H9 (cell line): ENCODE data around the gene SLC12A4. TPM values are rescaled to one million over a fixed set of nuclear protein-coding genes. Genes with fewer than 3 reads are reported as not detected.

ENCODE experiments used
- DNase-seq: peaks from one replicate; pipeline ENCODE4 v3.0.0-alpha.2; 2017
- H2AFZ ChIP-seq: one replicate; pipeline ENCODE4 v1.6.1; 2013; ENCODE audit warnings: mild to moderate bottlenecking, low read length, control low read depth, moderate library complexity
- H2AK5ac ChIP-seq: 2 replicates; pipeline ENCODE4 v1.6.1; 2013; ENCODE audit warnings: low read length, control low read depth, mixed read lengths; ENCODE audit not compliant: insufficient read length
- H2BK120ac ChIP-seq: one replicate; pipeline ENCODE4 v1.6.1; 2013; ENCODE audit warnings: low read depth, mild to moderate bottlenecking, low read length, control low read depth, inconsistent platforms; ENCODE audit not compliant: poor library complexity, severe bottlenecking
- H2BK12ac ChIP-seq: 2 replicates; pipeline ENCODE4 v1.6.1; 2013; ENCODE audit warnings: low read length, control low read depth, mixed read lengths, low read depth; ENCODE audit not compliant: insufficient read length
- H2BK15ac ChIP-seq: 2 replicates; pipeline ENCODE4 v1.6.1; 2013; ENCODE audit warnings: low read depth, low read length, control low read depth
- H2BK20ac ChIP-seq: one replicate; pipeline ENCODE4 v1.6.1; 2013; ENCODE audit warnings: low read depth, mild to moderate bottlenecking, low read length, control low read depth, inconsistent platforms; ENCODE audit not compliant: poor library complexity, severe bottlenecking
- H2BK5ac ChIP-seq: 2 replicates; pipeline ENCODE4 v1.6.1; 2013; ENCODE audit warnings: low read length, control low read depth, mixed read lengths; ENCODE audit not compliant: insufficient read length
- H3K14ac ChIP-seq: 2 replicates; pipeline ENCODE4 v1.6.1; 2013; ENCODE audit warnings: low read length, control low read depth; ENCODE audit not compliant: insufficient read depth
- H3K18ac ChIP-seq: 2 replicates; pipeline ENCODE4 v1.6.1; 2013; ENCODE audit warnings: low read depth, mild to moderate bottlenecking, mixed read lengths, low read length, control low read depth; ENCODE audit not compliant: insufficient read length
- H3K23ac ChIP-seq: 2 replicates; pipeline ENCODE4 v1.6.1; 2013; ENCODE audit warnings: low read length, control low read depth, mixed read lengths, low read depth; ENCODE audit not compliant: insufficient read length
- H3K23me2 ChIP-seq: 2 replicates; pipeline ENCODE4 v1.6.1; 2013; ENCODE audit warnings: low read depth, mild to moderate bottlenecking, mixed read lengths, low read length, control low read depth; ENCODE audit not compliant: insufficient read length, poor library complexity, severe bottlenecking
- H3K27ac ChIP-seq: 2 replicates; pipeline ENCODE4 v1.5.1; 2013; ENCODE audit warnings: low read length, control low read depth, mixed read lengths, low read depth; ENCODE audit not compliant: insufficient read length
- H3K27me3 ChIP-seq: 2 replicates; pipeline ENCODE4 v1.6.1; 2013; ENCODE audit warnings: low read length, control low read depth, inconsistent platforms; ENCODE audit not compliant: insufficient read depth
- H3K4ac ChIP-seq: 2 replicates; pipeline ENCODE4 v1.6.1; 2013; ENCODE audit warnings: low read depth, mild to moderate bottlenecking, control low read depth, inconsistent platforms, low read length, moderate library complexity
- H3K4me1 ChIP-seq: 2 replicates; pipeline ENCODE4 v1.6.1; 2013; ENCODE audit warnings: low read length, control low read depth, inconsistent platforms; ENCODE audit not compliant: insufficient read depth
- H3K4me2 ChIP-seq: 2 replicates; pipeline ENCODE4 v1.6.1; 2013; ENCODE audit warnings: low read length, control low read depth, mixed read lengths; ENCODE audit not compliant: insufficient read length, insufficient read depth
- H3K56ac ChIP-seq: 2 replicates; pipeline ENCODE4 v1.6.1; 2013; ENCODE audit warnings: low read depth, mild to moderate bottlenecking, mixed read lengths, low read length, control low read depth; ENCODE audit not compliant: insufficient read length
- H3K79me1 ChIP-seq: 2 replicates; pipeline ENCODE4 v1.6.1; 2013; ENCODE audit warnings: low read depth, mild to moderate bottlenecking, moderate library complexity, low read length, control low read depth, inconsistent platforms; ENCODE audit not compliant: insufficient read depth, poor library complexity, severe bottlenecking
- H3K79me2 ChIP-seq: 2 replicates; pipeline ENCODE4 v1.6.1; 2013; ENCODE audit warnings: low read length, control low read depth, inconsistent platforms; ENCODE audit not compliant: insufficient read depth
- H3K9ac ChIP-seq: 2 replicates; pipeline ENCODE4 v1.6.1; 2013; ENCODE audit warnings: low read length, control low read depth, mixed read lengths; ENCODE audit not compliant: insufficient read length; ENCODE audit errors: extremely low read depth
- H3K9me3 ChIP-seq: one replicate; pipeline ENCODE4 v1.6.1; 2013; ENCODE audit warnings: low read depth, low read length, inconsistent platforms; ENCODE audit not compliant: control insufficient read depth
- H3T11ph ChIP-seq: one replicate; pipeline ENCODE4 v1.6.1; 2013; ENCODE audit warnings: mild to moderate bottlenecking, low read length, control low read depth, inconsistent platforms
- H4K20me1 ChIP-seq: one replicate; pipeline ENCODE4 v1.6.1; 2013; ENCODE audit not compliant: control insufficient read depth, insufficient read length, insufficient read depth
- H4K5ac ChIP-seq: 2 replicates; pipeline ENCODE4 v1.6.1; 2013; ENCODE audit warnings: low read depth, mild to moderate bottlenecking, mixed read lengths, low read length, control low read depth; ENCODE audit not compliant: insufficient read length
- H4K8ac ChIP-seq: replicated peaks from 2 replicates; pipeline ENCODE4 v1.6.1; 2013; ENCODE audit warnings: low read length, control low read depth, mixed read lengths, low read depth; ENCODE audit not compliant: insufficient read length
- H4K91ac ChIP-seq: 2 replicates; pipeline ENCODE4 v1.6.1; 2013; ENCODE audit warnings: low read depth, mild to moderate bottlenecking, moderate library complexity, mixed read lengths, low read length, control low read depth; ENCODE audit not compliant: insufficient read length
- H3K27ac Mint-ChIP-seq, 3 experiments: 2 replicates in 2 of 3; 3 replicates in 1 of 3; pipeline ENCODE4 v1.8.0; 2020 to 2021; ENCODE audit warnings: mixed read lengths in 3 of 3, mild to moderate bottlenecking in 1 of 3, moderate library complexity in 1 of 3
- H3K27me3 Mint-ChIP-seq: 2 replicates; pipeline ENCODE4 v1.8.0; 2021; ENCODE audit warnings: low read depth, mild to moderate bottlenecking, moderate library complexity, mixed read lengths
- H3K36me3 Mint-ChIP-seq, 3 experiments: 2 replicates in 2 of 3; 3 replicates in 1 of 3; pipeline ENCODE4 v1.8.0; 2020 to 2021; ENCODE audit warnings: low read depth in 3 of 3, mixed read lengths in 3 of 3; ENCODE audit not compliant: insufficient read depth in 1 of 3
- H3K4me1 Mint-ChIP-seq, 2 experiments: 2 replicates each; pipeline ENCODE4 v1.8.0; 2020; ENCODE audit warnings: mixed read lengths in 2 of 2
- H3K4me3 Mint-ChIP-seq, 2 experiments: 2 replicates in 1 of 2; 3 replicates in 1 of 2; pipeline ENCODE4 v1.8.0; 2020 to 2021; ENCODE audit warnings: mild to moderate bottlenecking in 2 of 2, mixed read lengths in 2 of 2, moderate library complexity in 1 of 2
- H3K9me3 Mint-ChIP-seq, 2 experiments: 2 replicates in 1 of 2; 3 replicates in 1 of 2; pipeline ENCODE4 v1.8.0; 2020; ENCODE audit warnings: mild to moderate bottlenecking in 2 of 2, mixed read lengths in 2 of 2, moderate library complexity in 1 of 2
- CTCF ChIP-seq: fragments of 200-600 bp; sonication (generic); conservative IDR thresholded peaks from 3 replicates; pipeline ENCODE4 v1.8.0; 2021; ENCODE audit warnings: antibody characterized with exemption, mild to moderate bottlenecking
- WGBS: extraction: QIAGEN DNeasy Blood & Tissue Kit; methylation state at CpG from one replicate; pipeline ENCODE4 v1.1.7; 2013; ENCODE audit warnings: missing lambda C conversion rate, low lambda C conversion rate, mixed read lengths; ENCODE audit not compliant: insufficient read length; ENCODE audit errors: extremely low coverage; 5-methylcytosine and 5-hydroxymethylcytosine counted together
- total RNA-seq: library from RNA; stranded (reverse); gene quantifications from 2 replicates; pipeline ENCODE4 v1.2.1, GENCODE V29; 2021

The SLC12A4 gene
- total RNA-seq, 1 experiment from 2014 or later = 46.7 TPM

- Histone ChIP-seq H2AFZ (no peak overlapping the region), H3K14ac (no peak overlapping the region), H3K27me3 (no peaks in the 10 kb centered on the region), H3K79me1 (no peaks in the 10 kb centered on the region), H3K4me1 (no peaks in the 10 kb centered on the region), H3K18ac (no peak overlapping the region), H3T11ph (no peak overlapping the region), H4K5ac (no peak overlapping the region), H3K9me3 (no peaks in the 10 kb centered on the region), H3K23me2 (no peaks in the 10 kb centered on the region), H2BK120ac (no peak overlapping the region), H4K8ac (no peak overlapping the region), H2BK12ac (no peak overlapping the region), H4K20me1 (no peaks in the 10 kb centered on the region), H3K27ac (no peak overlapping the region), H3K23ac (no peak overlapping the region), H4K91ac (no peak overlapping the region), H3K4me2 (no peak overlapping the region), H3K4ac (no peak overlapping the region), H2BK5ac (no peak overlapping the region), H3K79me2 (no peaks in the 10 kb centered on the region), H3K9ac (no peak overlapping the region), H3K56ac (no peak overlapping the region), H2BK15ac (no peak overlapping the region), H2AK5ac (no peak overlapping the region), H2BK20ac (no peak overlapping the region)
- Mint-ChIP-seq H3K4me1 (peaks cover 0 to 10% of the 10 kb centered on the region in 2 experiments; a peak in 1 of 4 replicates), H3K27ac (no peak overlapping the region), H3K4me3 (no peak overlapping the region), H3K27me3 (no peaks in the 10 kb centered on the region), H3K36me3 (peaks cover 15 to 67% (median 42%) of the 10 kb centered on the region in 3 experiments; a peak in 6 of 7 replicates), H3K9me3 (no peaks in the 10 kb centered on the region)
- TF ChIP-seq CTCF = no peak
- no CpG with 5 or more reads among the region's 28 CpGs for WGBS
- no peak for DNase-seq
Observed at GRCh38 chr16:67946966-67947558, 21.4 kb downstream of the SLC12A4 start.
